ENCODE data around the gene ENAH.
"Not testable (repeated sequence)": the region's sequence is repeated elsewhere in the genome, so short reads cannot be mapped to it uniquely, and the experiment has no call there.

ENAH gene

GRCh38 chr1:225644666-225645065 is 8.3 kb downstream of the ENAH start:
- DNase-seq: no peak

DNA sequence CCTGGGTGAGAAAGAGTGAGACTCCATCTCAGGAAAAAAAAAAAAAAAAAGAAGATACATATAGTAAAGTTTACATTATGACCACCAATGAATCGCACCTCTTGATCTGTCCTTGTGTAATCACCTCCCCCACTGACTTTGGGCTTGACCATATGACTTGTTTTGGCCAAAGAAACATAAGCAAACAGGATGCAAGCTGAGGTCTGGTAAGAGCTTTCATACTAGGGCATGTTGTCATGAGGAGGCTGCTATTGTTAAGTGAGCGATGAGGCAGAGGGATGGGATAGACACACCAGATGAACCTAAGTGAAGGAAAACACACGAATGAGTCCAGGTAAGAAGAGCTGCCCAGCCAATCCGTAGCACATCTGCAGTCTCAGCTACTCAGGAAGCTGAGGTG is 10.7 kb downstream of the ENAH start:
- no peak for DNase-seq

DNA sequence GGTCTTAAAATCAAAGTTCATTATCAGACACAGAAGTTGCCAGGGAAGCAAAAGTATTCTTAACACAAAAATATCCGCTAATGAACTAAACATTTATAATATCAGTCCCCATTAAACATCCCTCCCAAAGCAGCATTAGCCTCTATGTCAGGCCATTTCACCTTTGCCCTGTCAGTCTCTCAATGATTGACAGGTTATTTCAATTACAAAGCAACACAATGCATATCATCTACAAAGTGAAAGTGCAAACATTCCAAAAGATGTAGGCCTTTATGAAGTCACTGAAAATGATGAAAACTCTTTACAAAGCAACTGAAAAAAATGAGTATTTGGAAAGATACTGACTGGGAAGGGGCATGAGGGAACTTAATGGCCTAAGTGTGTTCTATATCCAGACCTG is 14.1 kb downstream of the ENAH start:
- DNase-seq: no peak

DNA sequence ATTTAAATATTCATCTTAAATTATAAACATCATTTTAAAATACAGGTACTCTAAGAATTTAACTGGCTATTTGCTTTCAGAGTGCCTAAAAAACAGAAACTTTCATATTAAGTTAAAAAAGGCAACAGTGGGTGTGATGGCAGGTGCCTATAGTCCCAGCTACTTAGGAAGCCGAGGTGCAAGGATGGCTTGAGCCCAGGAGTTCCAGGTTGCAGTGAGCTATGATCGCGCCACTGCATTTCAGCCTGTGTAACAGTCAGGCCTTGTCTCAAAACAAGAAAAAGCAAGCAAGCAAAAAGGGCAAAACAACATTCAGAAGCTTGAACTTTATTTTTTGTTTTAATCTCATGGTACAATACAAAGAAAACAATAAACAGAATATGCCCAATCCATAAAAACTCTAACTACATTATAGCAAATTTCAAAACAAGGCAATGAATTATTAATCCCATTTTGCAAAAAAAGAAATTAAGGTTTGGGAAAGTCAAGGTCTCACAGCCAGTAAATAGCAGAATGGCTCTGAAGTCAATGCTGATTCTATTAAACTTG is 15.2 kb downstream of the ENAH start:
- DNase-seq: no peak

DNA sequence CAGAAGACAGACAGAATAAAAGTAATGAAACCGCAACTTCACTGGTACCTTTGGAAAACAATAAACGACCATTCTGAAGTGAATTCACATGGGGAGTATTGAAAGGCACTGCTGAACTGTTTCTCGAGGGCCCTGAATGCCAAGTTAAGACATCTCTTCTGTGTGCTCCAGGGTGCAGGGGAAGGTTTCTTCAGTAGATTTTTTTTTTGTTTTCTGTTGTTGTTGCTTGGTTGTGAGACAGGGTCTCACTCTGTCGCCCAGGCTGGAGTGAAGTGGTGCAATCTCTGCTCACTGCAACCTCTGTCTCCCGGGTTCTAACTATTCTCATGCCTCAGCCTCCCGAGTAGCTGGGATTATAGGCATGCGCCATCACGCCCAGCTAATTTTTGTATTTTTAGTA is 15.9 kb downstream of the ENAH start:
- not testable (repeated sequence) for DNase-seq

GRCh38 chr1:225635649-225636048 is 17.3 kb downstream of the ENAH start:
- DNase-seq: no peak

- not testable (repeated sequence) for DNase-seq
These were observed 20.1 kb downstream of the ENAH start for GRCh38 chr1:225632836-225633235.

GRCh38 chr1:225631021-225631663 is 21.8 kb downstream of the ENAH start:
- DNase-seq: no peak

DNA sequence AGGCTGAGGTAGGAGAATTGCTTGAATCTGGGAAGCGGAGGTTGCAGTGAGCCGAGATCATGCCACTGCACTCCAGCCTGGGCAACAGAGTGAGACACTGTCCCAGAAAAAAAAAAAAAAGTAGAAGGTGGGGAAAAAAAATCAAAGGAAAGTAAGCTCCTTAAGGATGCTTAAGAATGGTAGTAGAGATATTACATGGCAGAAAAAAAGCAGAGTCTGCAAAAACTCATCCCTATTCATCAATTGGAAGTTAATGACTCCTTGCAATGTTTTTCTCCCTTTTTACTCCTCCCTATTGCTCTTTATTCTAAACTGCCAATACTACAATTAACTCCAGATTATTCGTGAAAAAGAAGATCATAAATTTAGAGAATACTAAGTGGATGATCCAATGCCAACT is 23.4 kb downstream of the ENAH start:
- no peak for DNase-seq

GRCh38 chr1:225628794-225629193 is 24.1 kb downstream of the ENAH start:
- not testable (repeated sequence) for DNase-seq

DNA sequence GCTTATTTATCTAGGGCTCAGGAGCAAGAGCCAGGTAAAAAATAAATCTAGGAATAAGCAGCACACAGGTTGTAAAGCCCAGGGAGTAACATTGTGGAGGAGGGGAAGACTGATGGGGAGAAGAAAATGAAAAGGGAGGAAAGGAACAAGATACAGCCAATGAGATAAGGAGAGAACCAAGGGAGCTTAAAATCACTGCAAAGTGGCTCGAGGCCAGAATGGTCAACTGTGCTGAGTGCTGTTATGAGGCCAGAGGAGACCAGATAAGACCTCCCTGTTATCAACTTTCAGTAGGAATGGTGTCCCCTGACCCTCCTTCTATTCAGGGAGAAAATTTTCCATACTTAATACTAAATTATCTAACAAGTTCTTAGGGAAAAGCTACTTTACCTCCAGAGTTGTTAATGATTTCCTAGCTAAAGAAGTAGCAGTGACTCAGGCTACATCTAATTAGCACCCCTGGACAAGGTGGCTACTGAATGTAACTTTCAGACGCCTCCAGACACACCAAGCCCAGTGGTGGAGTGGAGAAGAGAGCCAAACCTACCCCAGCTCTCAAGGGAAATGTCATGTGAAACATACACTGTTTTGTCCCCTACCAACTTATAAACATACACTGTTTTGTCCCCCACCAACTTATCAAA is 25.5 kb downstream of the ENAH start:
- no peak for DNase-seq

DNA sequence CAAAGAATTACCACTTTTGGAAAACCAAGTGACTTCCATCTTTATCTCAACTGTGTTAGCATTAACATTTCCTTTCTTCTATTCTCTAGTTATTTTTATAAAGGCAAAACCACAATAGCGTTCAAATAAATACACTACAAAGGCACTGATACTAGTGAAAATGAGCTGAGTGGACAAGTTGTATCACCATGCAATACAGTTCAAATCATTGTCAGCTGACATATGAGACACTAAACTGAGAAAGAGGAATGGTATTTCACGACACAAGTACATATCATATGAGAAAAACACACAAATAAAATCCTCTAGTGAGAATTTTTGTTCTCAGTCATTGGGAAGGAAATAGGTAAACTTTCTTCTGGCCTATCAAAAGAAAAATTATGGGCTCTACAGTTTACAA is 26.2 kb downstream of the ENAH start:
- DNase-seq: no peak

- no peak for DNase-seq
These were observed 35.0 kb downstream of the ENAH start for GRCh38 chr1:225617956-225618355.

DNA sequence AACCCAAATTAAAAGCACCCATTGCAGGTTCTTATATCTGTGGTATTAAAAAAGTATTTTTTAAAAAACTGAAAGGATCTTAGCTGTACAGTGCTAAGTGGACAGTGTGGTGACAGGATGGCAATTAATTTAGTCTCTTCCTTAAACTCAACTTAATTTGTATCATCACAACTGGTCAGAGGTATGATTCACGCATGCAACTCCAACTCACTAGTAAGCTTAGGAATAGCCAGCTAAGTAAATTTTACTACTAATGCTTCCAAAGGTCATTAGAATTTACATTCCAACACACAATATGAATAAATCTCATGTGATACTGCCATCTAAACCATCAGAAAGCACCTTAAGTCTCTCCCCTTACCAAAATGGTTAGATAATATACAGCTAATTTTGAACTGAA is 35.4 kb downstream of the ENAH start:
- no peak for DNase-seq

DNA sequence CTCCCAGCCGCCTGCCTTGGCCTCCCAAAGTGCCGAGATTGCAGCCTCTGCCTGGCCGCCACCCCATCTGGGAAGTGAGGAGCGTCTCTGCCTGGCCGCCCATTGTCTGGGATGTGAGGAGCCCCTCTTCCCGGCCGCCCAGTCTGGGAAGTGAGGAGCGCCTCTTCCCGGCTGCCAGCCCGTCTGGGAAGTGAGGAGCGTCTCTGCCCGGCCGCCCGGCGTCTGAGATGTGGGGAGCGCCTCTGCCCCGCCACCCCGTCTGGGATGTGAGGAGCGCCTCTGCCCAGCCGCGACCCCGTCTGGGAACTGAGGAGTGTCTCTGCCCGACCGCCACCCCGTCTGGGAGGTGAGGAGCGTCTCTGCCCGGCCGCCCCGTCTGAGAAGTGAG is 37.5 kb downstream of the ENAH start:
- not testable (repeated sequence) for DNase-seq

GRCh38 chr1:225613006-225613405 is 39.9 kb downstream of the ENAH start:
- no peak for DNase-seq

DNA sequence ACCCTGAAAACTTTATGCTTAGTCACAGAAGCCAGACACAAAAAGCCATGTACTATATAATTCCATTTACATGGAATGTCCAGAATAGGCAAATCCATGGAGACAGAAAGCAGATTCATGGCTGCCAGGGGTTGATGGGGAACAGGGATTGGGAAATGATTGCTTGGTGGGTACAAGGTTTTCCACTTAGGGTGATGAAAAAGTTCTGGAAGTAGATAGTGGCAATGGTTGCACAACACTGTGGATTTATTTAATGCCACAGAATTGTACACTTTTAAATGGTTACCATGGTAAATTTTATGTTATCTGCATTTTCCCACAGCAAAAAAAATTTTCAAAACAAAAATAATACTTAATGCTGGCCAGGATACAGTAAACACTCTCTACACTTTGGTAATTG is 40.6 kb downstream of the ENAH start:
- no peak for DNase-seq

GRCh38 chr1:225611537-225612223 is 41.2 kb downstream of the ENAH start:
- no peak for DNase-seq

- no peak for DNase-seq
These were observed 42.4 kb downstream of the ENAH start for GRCh38 chr1:225610539-225610938.

DNA sequence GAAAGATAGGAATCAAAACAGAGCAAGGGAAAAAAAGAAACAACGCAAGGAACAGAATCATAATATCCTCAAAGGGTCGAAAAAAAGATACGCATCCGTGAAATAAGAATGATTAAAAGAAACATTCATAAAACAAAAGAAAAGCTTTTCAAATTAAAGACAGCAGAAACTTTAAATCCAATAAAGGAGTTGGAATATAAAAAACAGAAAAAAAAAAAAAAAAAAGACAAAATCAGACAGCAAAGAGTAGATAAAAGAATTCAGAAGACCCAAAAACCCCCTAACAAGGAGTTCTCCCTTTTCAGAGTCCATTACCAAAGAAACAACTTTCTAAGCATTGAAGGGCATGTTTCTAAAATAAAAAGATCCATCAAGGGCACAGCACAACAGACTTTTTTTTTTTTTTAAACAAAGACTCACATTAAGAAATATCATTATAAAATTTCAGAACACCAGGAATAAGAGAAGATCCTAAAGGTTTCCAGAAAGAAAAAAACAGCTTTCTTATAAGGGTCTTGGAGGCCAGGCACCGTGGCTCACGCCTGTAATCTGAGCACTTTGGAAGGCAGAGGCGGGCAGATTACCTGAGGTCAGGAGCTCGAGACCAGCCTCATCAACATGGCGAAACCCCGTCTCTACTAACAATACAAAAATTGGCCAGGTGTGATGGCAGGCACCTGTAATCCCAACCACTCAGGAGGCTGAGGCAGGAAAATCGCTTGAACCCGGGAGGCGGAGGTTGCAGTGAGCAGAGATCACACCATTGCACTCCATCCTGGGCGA is 44.7 kb downstream of the ENAH start:
- no peak for DNase-seq

- no peak for DNase-seq
These were observed 45.6 kb downstream of the ENAH start for GRCh38 chr1:225607355-225607754.

DNA sequence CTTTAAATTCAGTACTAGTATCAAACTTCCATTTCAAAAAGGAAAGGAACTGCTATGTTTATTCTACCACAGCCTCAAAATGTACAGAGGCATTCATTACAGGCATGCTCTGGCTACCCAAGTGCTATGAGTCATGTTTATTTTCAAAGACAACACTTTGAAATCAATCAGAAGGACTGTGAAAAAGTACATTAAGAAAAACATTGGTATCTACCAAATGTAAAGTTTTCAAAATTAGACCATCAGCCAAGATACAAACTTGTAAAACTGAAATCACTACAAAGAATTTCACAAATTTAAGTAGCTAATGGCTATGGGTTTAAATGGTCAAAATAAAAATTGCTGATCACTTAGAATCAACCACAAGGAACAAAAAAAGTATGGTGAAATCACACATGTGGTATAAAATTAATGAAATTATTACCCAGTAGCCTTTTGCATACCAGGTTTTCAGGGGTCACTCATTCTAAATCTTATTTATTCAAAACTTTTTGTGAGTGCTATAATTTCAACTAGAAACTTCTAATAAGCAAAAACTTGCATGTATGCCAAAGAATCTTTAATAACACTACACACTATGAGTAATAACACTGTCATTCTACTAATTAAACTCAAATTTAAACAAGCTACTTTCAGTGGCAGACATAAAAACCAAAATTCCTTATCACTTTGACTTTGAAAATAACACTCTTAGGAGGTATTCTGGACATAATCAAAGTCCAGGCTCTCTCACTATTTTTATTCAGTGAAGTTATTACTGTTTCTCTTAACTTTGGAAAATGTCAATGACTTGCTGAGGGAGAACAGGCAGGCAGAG is 49.2 kb downstream of the ENAH start:
- no peak for DNase-seq
